H9 (cell line): Measurements from ENCODE around the gene MAP3K1. TPM values are rescaled to one million over a fixed set of nuclear protein-coding genes. Genes with fewer than 3 reads are reported as not detected.

ENCODE experiments used
- DNase-seq: peaks from one replicate; pipeline ENCODE4 v3.0.0-alpha.2; 2017
- H2AFZ ChIP-seq: one replicate; pipeline ENCODE4 v1.6.1; 2013; ENCODE audit warnings: mild to moderate bottlenecking, low read length, control low read depth, moderate library complexity
- H2AK5ac ChIP-seq: 2 replicates; pipeline ENCODE4 v1.6.1; 2013; ENCODE audit warnings: low read length, control low read depth, mixed read lengths; ENCODE audit not compliant: insufficient read length
- H2BK120ac ChIP-seq: one replicate; pipeline ENCODE4 v1.6.1; 2013; ENCODE audit warnings: low read depth, mild to moderate bottlenecking, low read length, control low read depth, inconsistent platforms; ENCODE audit not compliant: poor library complexity, severe bottlenecking
- H2BK12ac ChIP-seq: 2 replicates; pipeline ENCODE4 v1.6.1; 2013; ENCODE audit warnings: low read length, control low read depth, mixed read lengths, low read depth; ENCODE audit not compliant: insufficient read length
- H2BK15ac ChIP-seq: 2 replicates; pipeline ENCODE4 v1.6.1; 2013; ENCODE audit warnings: low read depth, low read length, control low read depth
- H2BK20ac ChIP-seq: one replicate; pipeline ENCODE4 v1.6.1; 2013; ENCODE audit warnings: low read depth, mild to moderate bottlenecking, low read length, control low read depth, inconsistent platforms; ENCODE audit not compliant: poor library complexity, severe bottlenecking
- H2BK5ac ChIP-seq: 2 replicates; pipeline ENCODE4 v1.6.1; 2013; ENCODE audit warnings: low read length, control low read depth, mixed read lengths; ENCODE audit not compliant: insufficient read length
- H3K14ac ChIP-seq: 2 replicates; pipeline ENCODE4 v1.6.1; 2013; ENCODE audit warnings: low read length, control low read depth; ENCODE audit not compliant: insufficient read depth
- H3K18ac ChIP-seq: 2 replicates; pipeline ENCODE4 v1.6.1; 2013; ENCODE audit warnings: low read depth, mild to moderate bottlenecking, mixed read lengths, low read length, control low read depth; ENCODE audit not compliant: insufficient read length
- H3K23ac ChIP-seq: 2 replicates; pipeline ENCODE4 v1.6.1; 2013; ENCODE audit warnings: low read length, control low read depth, mixed read lengths, low read depth; ENCODE audit not compliant: insufficient read length
- H3K23me2 ChIP-seq: 2 replicates; pipeline ENCODE4 v1.6.1; 2013; ENCODE audit warnings: low read depth, mild to moderate bottlenecking, mixed read lengths, low read length, control low read depth; ENCODE audit not compliant: insufficient read length, poor library complexity, severe bottlenecking
- H3K27ac ChIP-seq: 2 replicates; pipeline ENCODE4 v1.5.1; 2013; ENCODE audit warnings: low read length, control low read depth, mixed read lengths, low read depth; ENCODE audit not compliant: insufficient read length
- H3K27me3 ChIP-seq: 2 replicates; pipeline ENCODE4 v1.6.1; 2013; ENCODE audit warnings: low read length, control low read depth, inconsistent platforms; ENCODE audit not compliant: insufficient read depth
- H3K4ac ChIP-seq: 2 replicates; pipeline ENCODE4 v1.6.1; 2013; ENCODE audit warnings: low read depth, mild to moderate bottlenecking, control low read depth, inconsistent platforms, low read length, moderate library complexity
- H3K4me1 ChIP-seq: 2 replicates; pipeline ENCODE4 v1.6.1; 2013; ENCODE audit warnings: low read length, control low read depth, inconsistent platforms; ENCODE audit not compliant: insufficient read depth
- H3K4me2 ChIP-seq: 2 replicates; pipeline ENCODE4 v1.6.1; 2013; ENCODE audit warnings: low read length, control low read depth, mixed read lengths; ENCODE audit not compliant: insufficient read length, insufficient read depth
- H3K56ac ChIP-seq: 2 replicates; pipeline ENCODE4 v1.6.1; 2013; ENCODE audit warnings: low read depth, mild to moderate bottlenecking, mixed read lengths, low read length, control low read depth; ENCODE audit not compliant: insufficient read length
- H3K79me1 ChIP-seq: 2 replicates; pipeline ENCODE4 v1.6.1; 2013; ENCODE audit warnings: low read depth, mild to moderate bottlenecking, moderate library complexity, low read length, control low read depth, inconsistent platforms; ENCODE audit not compliant: insufficient read depth, poor library complexity, severe bottlenecking
- H3K79me2 ChIP-seq: 2 replicates; pipeline ENCODE4 v1.6.1; 2013; ENCODE audit warnings: low read length, control low read depth, inconsistent platforms; ENCODE audit not compliant: insufficient read depth
- H3K9ac ChIP-seq: 2 replicates; pipeline ENCODE4 v1.6.1; 2013; ENCODE audit warnings: low read length, control low read depth, mixed read lengths; ENCODE audit not compliant: insufficient read length; ENCODE audit errors: extremely low read depth
- H3K9me3 ChIP-seq: one replicate; pipeline ENCODE4 v1.6.1; 2013; ENCODE audit warnings: low read depth, low read length, inconsistent platforms; ENCODE audit not compliant: control insufficient read depth
- H3T11ph ChIP-seq: one replicate; pipeline ENCODE4 v1.6.1; 2013; ENCODE audit warnings: mild to moderate bottlenecking, low read length, control low read depth, inconsistent platforms
- H4K20me1 ChIP-seq: one replicate; pipeline ENCODE4 v1.6.1; 2013; ENCODE audit not compliant: control insufficient read depth, insufficient read length, insufficient read depth
- H4K5ac ChIP-seq: 2 replicates; pipeline ENCODE4 v1.6.1; 2013; ENCODE audit warnings: low read depth, mild to moderate bottlenecking, mixed read lengths, low read length, control low read depth; ENCODE audit not compliant: insufficient read length
- H4K8ac ChIP-seq: replicated peaks from 2 replicates; pipeline ENCODE4 v1.6.1; 2013; ENCODE audit warnings: low read length, control low read depth, mixed read lengths, low read depth; ENCODE audit not compliant: insufficient read length
- H4K91ac ChIP-seq: 2 replicates; pipeline ENCODE4 v1.6.1; 2013; ENCODE audit warnings: low read depth, mild to moderate bottlenecking, moderate library complexity, mixed read lengths, low read length, control low read depth; ENCODE audit not compliant: insufficient read length
- H3K27ac Mint-ChIP-seq, 3 experiments: 2 replicates in 2 of 3; 3 replicates in 1 of 3; pipeline ENCODE4 v1.8.0; 2020 to 2021; ENCODE audit warnings: mixed read lengths in 3 of 3, mild to moderate bottlenecking in 1 of 3, moderate library complexity in 1 of 3
- H3K27me3 Mint-ChIP-seq: 2 replicates; pipeline ENCODE4 v1.8.0; 2021; ENCODE audit warnings: low read depth, mild to moderate bottlenecking, moderate library complexity, mixed read lengths
- H3K36me3 Mint-ChIP-seq, 3 experiments: 2 replicates in 2 of 3; 3 replicates in 1 of 3; pipeline ENCODE4 v1.8.0; 2020 to 2021; ENCODE audit warnings: low read depth in 3 of 3, mixed read lengths in 3 of 3; ENCODE audit not compliant: insufficient read depth in 1 of 3
- H3K4me1 Mint-ChIP-seq, 2 experiments: 2 replicates each; pipeline ENCODE4 v1.8.0; 2020; ENCODE audit warnings: mixed read lengths in 2 of 2
- H3K4me3 Mint-ChIP-seq, 2 experiments: 2 replicates in 1 of 2; 3 replicates in 1 of 2; pipeline ENCODE4 v1.8.0; 2020 to 2021; ENCODE audit warnings: mild to moderate bottlenecking in 2 of 2, mixed read lengths in 2 of 2, moderate library complexity in 1 of 2
- H3K9me3 Mint-ChIP-seq, 2 experiments: 2 replicates in 1 of 2; 3 replicates in 1 of 2; pipeline ENCODE4 v1.8.0; 2020; ENCODE audit warnings: mild to moderate bottlenecking in 2 of 2, mixed read lengths in 2 of 2, moderate library complexity in 1 of 2
- CTCF ChIP-seq: fragments of 200-600 bp; sonication (generic); conservative IDR thresholded peaks from 3 replicates; pipeline ENCODE4 v1.8.0; 2021; ENCODE audit warnings: antibody characterized with exemption, mild to moderate bottlenecking
- WGBS: extraction: QIAGEN DNeasy Blood & Tissue Kit; methylation state at CpG from one replicate; pipeline ENCODE4 v1.1.7; 2013; ENCODE audit warnings: missing lambda C conversion rate, low lambda C conversion rate, mixed read lengths; ENCODE audit not compliant: insufficient read length; ENCODE audit errors: extremely low coverage; 5-methylcytosine and 5-hydroxymethylcytosine counted together
- total RNA-seq: library from RNA; stranded (reverse); gene quantifications from 2 replicates; pipeline ENCODE4 v1.2.1, GENCODE V29; 2021

The MAP3K1 gene
- total RNA-seq, 1 experiment from 2014 or later: 11.1 TPM

GRCh38 chr5:56827924-56828323 is 12.6 kb downstream of the MAP3K1 start:
- Histone ChIP-seq H3K4ac (no peak overlapping the region), H3K14ac (no peak overlapping the region), H3K27ac (no peak overlapping the region), H4K8ac (no peak overlapping the region), H2BK20ac (no peak overlapping the region), H4K91ac (no peak overlapping the region), H3K18ac (no peak overlapping the region), H3K79me2 (peaks cover 6% of the 10 kb centered on the region; the same call in 1 of the 2 replicates), H2BK15ac (no peak overlapping the region), H4K20me1 (no peaks in the 10 kb centered on the region), H4K5ac (no peak overlapping the region), H3K4me2 (no peak overlapping the region), H2AK5ac (no peak overlapping the region), H3K9me3 (no peaks in the 10 kb centered on the region), H3K27me3 (no peaks in the 10 kb centered on the region), H2BK120ac (no peak overlapping the region), H2BK5ac (no peak overlapping the region), H2AFZ (no peak overlapping the region), H3K56ac (no peak overlapping the region), H2BK12ac (no peak overlapping the region), H3K79me1 (peaks cover 2% of the 10 kb centered on the region), H3T11ph (no peak overlapping the region), H3K9ac (no peak overlapping the region), H3K23ac (no peak overlapping the region), H3K4me1 (peaks cover 9% of the 10 kb centered on the region), H3K23me2 (no peaks in the 10 kb centered on the region)
- Mint-ChIP-seq H3K4me1 (peaks cover 43 to 51% of the 10 kb centered on the region in 2 experiments), H3K27me3 (no peaks in the 10 kb centered on the region), H3K9me3 (no peaks in the 10 kb centered on the region), H3K27ac (peak overlapping the region in 1 of 3 experiments; percentile 66; a peak in 1 of 7 replicates), H3K36me3 (no peaks in the 10 kb centered on the region; a peak in 1 of 7 replicates), H3K4me3 (no peak overlapping the region)
- WGBS: no CpG with 5 or more reads among the region's 2 CpGs
- DNase-seq: no peak
- no peak for TF ChIP-seq CTCF
